GM23248 (cell line): ENCODE data around the gene SYT1. TPM values are rescaled to one million over a fixed set of nuclear protein-coding genes. Genes with fewer than 3 reads are reported as not detected.
"Not testable (repeated sequence)": the region's sequence is repeated elsewhere in the genome, so short reads cannot be mapped to it uniquely, and the experiment has no call there.

ENCODE experiments used
- DNase-seq: peaks from one replicate; pipeline ENCODE4 v3.0.0-alpha.2; 2015
- H2AFZ ChIP-seq: fragments of 200-600 bp; sonication (generic); 2 replicates; pipeline ENCODE4 v1.6.1; 2016; ENCODE audit warnings: antibody characterized with exemption
- H3F3A ChIP-seq: fragments of 200-600 bp; sonication (generic); 2 replicates; pipeline ENCODE4 v1.6.1; 2016; ENCODE audit warnings: mild to moderate bottlenecking, antibody characterized with exemption, mixed run types; ENCODE audit not compliant: insufficient read depth
- H3K27ac ChIP-seq: fragments of 200-600 bp; sonication (generic); 2 replicates; pipeline ENCODE4 v1.5.1; 2016; ENCODE audit warnings: mild to moderate bottlenecking
- H3K27me3 ChIP-seq: fragments of 200-600 bp; sonication (generic); replicated peaks from 2 replicates; pipeline ENCODE4 v1.6.1; 2016; ENCODE audit warnings: mild to moderate bottlenecking; ENCODE audit not compliant: insufficient read depth
- H3K36me3 ChIP-seq: fragments of 200-600 bp; sonication (generic); 2 replicates; pipeline ENCODE4 v1.6.1; 2016; ENCODE audit warnings: low read depth, mild to moderate bottlenecking
- H3K4me1 ChIP-seq: fragments of 200-600 bp; sonication (generic); 2 replicates; pipeline ENCODE4 v1.6.1; 2016; ENCODE audit warnings: mild to moderate bottlenecking; ENCODE audit not compliant: insufficient read depth
- H3K4me2 ChIP-seq: fragments of 200-600 bp; sonication (generic); one replicate; pipeline ENCODE4 v1.6.1; 2016; ENCODE audit warnings: mild to moderate bottlenecking; ENCODE audit not compliant: unreplicated experiment
- H3K4me3 ChIP-seq: fragments of 200-600 bp; sonication (generic); 2 replicates; pipeline ENCODE4 v1.5.1; 2016; ENCODE audit warnings: mild to moderate bottlenecking
- H3K79me2 ChIP-seq: fragments of 200-600 bp; sonication (generic); 2 replicates; pipeline ENCODE4 v1.6.1; 2016; ENCODE audit warnings: mild to moderate bottlenecking; ENCODE audit not compliant: insufficient read depth
- H3K9ac ChIP-seq: fragments of 200-600 bp; sonication (generic); 2 replicates; pipeline ENCODE4 v1.6.1; 2016; ENCODE audit warnings: mild to moderate bottlenecking
- H3K9me2 ChIP-seq: fragments of 200-600 bp; sonication (generic); 2 replicates; pipeline ENCODE4 v1.6.1; 2016; ENCODE audit warnings: mixed run types, mild to moderate bottlenecking, moderate library complexity; ENCODE audit not compliant: insufficient read depth
- H3K9me3 ChIP-seq: fragments of 200-600 bp; sonication (generic); one replicate; pipeline ENCODE4 v1.6.1; 2017; ENCODE audit warnings: low read depth
- H4K20me1 ChIP-seq: fragments of 200-600 bp; sonication (generic); 2 replicates; pipeline ENCODE4 v1.6.0; 2016; ENCODE audit not compliant: insufficient read depth
- EZH2 ChIP-seq: fragments of 200-600 bp; sonication (generic); IDR thresholded peaks from 2 replicates; pipeline ENCODE4 v1.6.1; 2018; ENCODE audit warnings: antibody characterized with exemption, mild to moderate bottlenecking; ENCODE audit not compliant: insufficient read depth, poor library complexity, severe bottlenecking
- EZH2phosphoT487 ChIP-seq: fragments of 200-600 bp; sonication (generic); IDR thresholded peaks from 2 replicates; pipeline ENCODE4 v1.6.1; 2018; ENCODE audit warnings: antibody characterized with exemption, moderate library complexity, mild to moderate bottlenecking, low read depth; ENCODE audit not compliant: insufficient read depth
- WGBS, 2 experiments: methylation state at CpG; one replicate each; pipeline ENCODE4 v1.1.6; 2015 to 2017; ENCODE audit warnings: low lambda C conversion rate in 2 of 2, low coverage in 1 of 2; ENCODE audit errors: missing lambda C conversion rate in 2 of 2; 5-methylcytosine and 5-hydroxymethylcytosine counted together
- in situ Hi-C: fragments of 300-500 bp; cut with MboI; formaldehyde crosslinking; loops from 2 replicates; pipeline ENCODE4 v1.15.0; 2020
- polyA plus RNA-seq: library from polyadenylated mRNA; unstranded; fragments of >200 nt; fragmentation: Nextera tagmentation; extraction: Ambion mirVana; gene quantifications from 2 replicates; pipeline ENCODE4 v1.2.1, GENCODE V29; 2016
- total RNA-seq: library from RNA; depleted of rRNA; stranded (reverse); fragments of >200 nt; shearing (Covaris generic); gene quantifications from 2 replicates; pipeline ENCODE4 v1.2.3, GENCODE V29; 2014

The SYT1 gene
- total and polyA plus RNA-seq, 2 experiments from 2014 or later = 1.7 to 2.4 TPM

DNA sequence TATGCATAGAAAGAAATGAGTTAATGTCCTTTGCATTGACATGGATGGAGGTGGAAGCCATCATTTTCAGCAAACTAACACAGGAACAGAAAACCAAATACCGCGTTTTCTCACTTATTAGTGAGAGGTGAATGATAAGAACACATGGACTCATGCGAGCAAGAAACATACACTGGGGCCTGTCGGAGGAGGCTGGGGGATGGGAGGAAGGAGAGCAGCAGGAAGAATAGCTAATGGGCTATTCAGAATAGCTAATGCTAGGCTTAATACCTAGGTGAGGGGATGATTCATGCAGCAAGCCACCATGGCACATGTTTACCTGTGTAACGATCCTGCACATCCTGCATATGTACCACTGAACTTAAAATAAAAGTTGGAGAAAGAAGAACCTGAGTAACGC lies 29.1 kb upstream of the SYT1 start:
- in situ Hi-C loops = no loop called here
- TF ChIP-seq EZH2phosphoT487 (no peak), EZH2 (no peak)
- Histone ChIP-seq H3K27ac (no peak overlapping the region), H3K79me2 (no peaks in the 10 kb centered on the region), H3K9me2 (no peaks in the 10 kb centered on the region), H2AFZ (no peak overlapping the region), H3K27me3 (no peaks in the 10 kb centered on the region), H3K9me3 (no peaks in the 10 kb centered on the region), H3K4me3 (no peak overlapping the region), H3K9ac (no peak overlapping the region), H3K36me3 (no peaks in the 10 kb centered on the region), H3K4me2 (no peak overlapping the region), H3K4me1 (no peaks in the 10 kb centered on the region), H3F3A (no peaks in the 10 kb centered on the region), H4K20me1 (no peaks in the 10 kb centered on the region)
- 90 to 91% methylated on average over 6 of the region's 6 CpGs for WGBS, 2 experiments
- DNase-seq = no peak

DNA sequence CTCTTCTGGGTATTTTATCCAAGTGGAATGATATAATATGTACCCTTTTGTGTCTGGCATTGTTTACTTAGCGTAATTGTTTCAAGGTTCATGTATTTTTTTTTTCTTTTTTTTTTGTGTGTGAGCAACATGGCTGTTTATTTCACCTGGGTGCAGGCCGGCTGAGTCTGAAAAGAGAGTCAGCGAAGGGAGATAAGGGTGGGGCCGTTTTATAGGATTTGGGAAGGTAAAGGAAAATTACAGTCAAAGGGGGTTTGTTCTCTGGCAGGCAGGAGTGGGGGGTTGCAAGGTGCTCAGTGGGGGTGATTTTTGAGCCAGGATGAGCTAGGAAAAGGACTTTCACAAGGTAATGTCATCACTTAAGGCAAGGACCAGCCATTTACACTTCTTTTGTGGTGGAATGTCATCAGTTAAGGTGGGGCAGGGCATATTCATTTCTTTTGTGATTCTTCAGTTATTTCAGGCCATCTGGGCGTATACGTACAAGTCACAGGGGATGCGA lies 24.0 kb upstream of the SYT1 start:
- H3K9ac ChIP-seq, H3F3A ChIP-seq, in situ Hi-C loops, H3K9me2 ChIP-seq, H3K36me3 ChIP-seq, H2AFZ ChIP-seq, DNase-seq, H3K4me3 ChIP-seq, H3K4me1 ChIP-seq, H3K27ac ChIP-seq, H3K9me3 ChIP-seq, H3K4me2 ChIP-seq, H3K79me2 ChIP-seq, H3K27me3 ChIP-seq, H4K20me1 ChIP-seq: not testable (repeated sequence)
- 84 to 88% methylated on average over 7 of the region's 7 CpGs for WGBS, 2 experiments

DNA sequence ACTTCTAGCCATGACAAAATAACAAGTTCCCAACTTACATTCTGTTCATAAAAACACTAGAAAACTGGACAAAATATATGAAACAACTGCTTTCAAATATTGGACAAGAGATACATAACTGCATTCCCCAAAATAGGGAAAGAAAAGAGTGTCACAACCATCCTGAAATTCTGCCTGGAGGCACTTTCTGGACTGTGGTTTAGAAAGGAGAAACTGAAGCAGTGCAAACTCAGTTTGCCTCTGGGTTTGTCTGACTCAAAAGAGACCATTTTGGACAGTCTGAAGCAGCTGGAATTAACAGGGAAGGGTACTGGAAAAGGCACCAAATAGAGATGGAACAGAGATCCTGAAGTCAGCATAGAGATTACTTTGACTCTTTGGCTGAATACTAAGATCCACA lies 11.3 kb upstream of the SYT1 start:
- Histone ChIP-seq H3K9me3 (peaks cover 4% of the 10 kb centered on the region), H3F3A (no peaks in the 10 kb centered on the region), H4K20me1 (no peaks in the 10 kb centered on the region), H3K36me3 (no peaks in the 10 kb centered on the region), H3K27ac (no peak overlapping the region), H3K9me2 (no peaks in the 10 kb centered on the region), H3K4me3 (no peak overlapping the region), H3K79me2 (no peaks in the 10 kb centered on the region), H3K4me1 (no peaks in the 10 kb centered on the region), H3K9ac (no peak overlapping the region), H3K27me3 (no peaks in the 10 kb centered on the region), H2AFZ (no peak overlapping the region), H3K4me2 (no peak overlapping the region)
- TF ChIP-seq EZH2 = no peak
- TF ChIP-seq EZH2phosphoT487 = no peak
- no peak for DNase-seq
- in situ Hi-C loops = no loop called here

DNA sequence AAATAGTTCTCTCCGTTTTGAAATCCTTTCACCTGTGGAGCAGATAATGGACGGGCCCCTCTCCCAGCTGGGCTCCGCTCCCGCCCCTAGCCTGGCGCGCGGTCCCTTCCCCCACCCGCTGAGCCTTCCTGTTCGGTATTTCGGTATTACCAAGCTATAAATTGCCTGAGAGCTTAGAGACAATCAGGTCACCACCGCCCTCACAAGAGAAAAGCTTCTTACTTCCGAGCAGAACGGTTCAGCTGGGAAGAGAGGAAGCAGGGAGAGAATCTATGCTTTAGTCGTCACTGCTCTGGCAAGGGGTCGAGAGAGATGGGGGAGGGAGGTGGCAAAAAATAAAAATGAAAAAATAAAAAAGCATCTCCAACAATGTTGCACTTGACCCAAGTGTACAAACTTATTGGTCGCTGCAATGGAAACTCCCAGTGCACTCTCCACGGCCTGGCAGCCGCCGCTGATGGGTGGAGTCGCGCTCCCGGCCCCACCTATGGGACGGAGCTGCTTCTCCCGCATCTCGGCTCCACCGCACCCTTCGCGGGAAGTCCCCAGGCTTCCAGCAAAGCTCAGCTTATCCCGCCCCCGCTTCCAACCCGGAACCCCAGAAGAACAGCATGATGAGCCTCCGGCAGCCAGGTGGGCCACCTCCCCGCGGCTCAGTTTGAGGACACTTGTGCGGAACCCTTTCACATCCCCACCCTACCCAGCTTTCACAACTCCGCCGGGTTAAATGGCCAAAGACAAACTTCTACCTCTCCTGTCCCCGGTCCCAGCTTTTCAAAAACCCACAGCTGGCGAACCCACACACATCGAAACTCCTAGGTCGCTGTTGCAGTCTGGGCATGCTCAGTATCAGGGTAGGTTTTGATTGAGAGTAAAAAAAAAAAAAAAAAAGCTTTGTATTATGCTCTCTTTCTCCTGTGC lies 832 bp upstream of the SYT1 start:
- in situ Hi-C loops = no loop called here
- peak overlapping the region; percentile 62 for H3K9ac ChIP-seq
- no peak overlapping the region for H3K27ac ChIP-seq
- H3K27me3 ChIP-seq = no peaks in the 10 kb centered on the region
- H3K4me2 ChIP-seq = peak overlapping the region; percentile 98
- peak overlapping the region; percentile 94 for H3K4me3 ChIP-seq
- no peaks in the 10 kb centered on the region for H3K79me2 ChIP-seq
- peak; percentile 73 for DNase-seq
- peak overlapping the region; percentile 99 for H2AFZ ChIP-seq
- no peaks in the 10 kb centered on the region for H3K9me3 ChIP-seq
- 3 to 6% methylated on average over 36 to 41 of the region's 41 CpGs for WGBS, 2 experiments
- H3K36me3 ChIP-seq = no peaks in the 10 kb centered on the region
- H3F3A ChIP-seq = no peaks in the 10 kb centered on the region
- TF ChIP-seq EZH2phosphoT487 (no peak), EZH2 (no peak)
- no peaks in the 10 kb centered on the region for H4K20me1 ChIP-seq
- no peaks in the 10 kb centered on the region for H3K9me2 ChIP-seq
- no peaks in the 10 kb centered on the region for H3K4me1 ChIP-seq
